SK-N-SH (cell line): ENCODE data around the gene OR52E5. TPM values are rescaled to one million over a fixed set of nuclear protein-coding genes. Genes with fewer than 3 reads are reported as not detected.

ENCODE experiments used
- CTCF ChIA-PET: fragments of 300-600, 350-600 bp; formaldehyde crosslinking; extraction: SDS; loops from one replicate; lab custom pipeline; 2021; lab: Yijun Ruan, JAX
- POLR2A ChIA-PET: fragments of 350-600 bp; sonication (Branson Sonifier 250); formaldehyde crosslinking; extraction: SDS; loops from one replicate; lab custom pipeline; 2020; ENCODE audit warnings: antibody characterized with exemption, inconsistent platforms; lab: Yijun Ruan, JAX
- DNase-seq: peaks from one replicate; pipeline ENCODE4 v3.0.0; 2012
- H2AFZ ChIP-seq: fragments of 200-600 bp; sonication (generic); 2 replicates; pipeline ENCODE4 v1.8.1; 2016; ENCODE audit warnings: antibody characterized with exemption, mild to moderate bottlenecking, low read depth
- H3F3A ChIP-seq: fragments of 200-600 bp; sonication (generic); replicated peaks from 2 replicates; pipeline ENCODE3; 2016; ENCODE audit warnings: antibody characterized with exemption, mild to moderate bottlenecking; ENCODE audit not compliant: insufficient read depth
- H3K27ac ChIP-seq, 2 experiments: fragments of 200-500 bp in 1 of 2; fragments of 200-600 bp in 1 of 2; sonication (Bioruptor generic) in 1 of 2; sonication (generic), shearing (Covaris generic) in 1 of 2; 2 replicates each; pipeline versions ENCODE4 v1.5.1 to v1.6.1; 2014 to 2016; ENCODE audit warnings: low read depth in 2 of 2, inconsistent platforms in 1 of 2, low read length in 1 of 2, mild to moderate bottlenecking in 1 of 2, mixed read lengths in 1 of 2
- H3K27me3 ChIP-seq: fragments of 200-600 bp; sonication (generic), shearing (Covaris generic); 2 replicates; pipeline ENCODE4 v1.6.1; 2016; ENCODE audit warnings: mixed run types; ENCODE audit not compliant: insufficient read depth
- H3K36me3 ChIP-seq, 2 experiments: fragments of 200-500 bp in 1 of 2; fragments of 200-600 bp in 1 of 2; sonication (Bioruptor generic) in 1 of 2; sonication (generic) in 1 of 2; replicated peaks in 1 of 2; 2 replicates each; pipeline versions ENCODE3 to v1.5.1; 2014 to 2016; ENCODE audit warnings: low read length in 1 of 2, mild to moderate bottlenecking in 1 of 2; ENCODE audit not compliant: insufficient read depth in 2 of 2, control insufficient read depth in 1 of 2
- H3K4me1 ChIP-seq, 2 experiments: fragments of 200-500 bp in 1 of 2; fragments of 200-600 bp in 1 of 2; sonication (Bioruptor generic) in 1 of 2; sonication (generic), shearing (Covaris generic) in 1 of 2; 2 replicates each; pipeline versions ENCODE4 v1.5.1 to v1.6.1; 2014 to 2016; ENCODE audit warnings: low read depth in 1 of 2, low read length in 1 of 2, mixed run types in 1 of 2; ENCODE audit not compliant: insufficient read depth in 2 of 2, control insufficient read depth in 1 of 2
- H3K4me2 ChIP-seq: fragments of 200-600 bp; sonication (generic), shearing (Covaris generic); 2 replicates; pipeline ENCODE4 v1.6.1; 2017; ENCODE audit warnings: mixed run types
- H3K4me3 ChIP-seq, 2 experiments: fragments of 200-500 bp in 1 of 2; fragments of 200-600 bp in 1 of 2; sonication (Bioruptor generic) in 1 of 2; sonication (generic), shearing (Covaris generic) in 1 of 2; 2 replicates each; pipeline versions ENCODE4 v1.5.1 to v1.8.1; 2014 to 2016; ENCODE audit warnings: low read depth in 2 of 2, inconsistent platforms in 1 of 2, low read length in 1 of 2, mild to moderate bottlenecking in 1 of 2, mixed read lengths in 1 of 2, moderate library complexity in 1 of 2
- H3K79me2 ChIP-seq: fragments of 200-600 bp; sonication (generic); 2 replicates; pipeline ENCODE4 v1.8.1; 2017; ENCODE audit warnings: mild to moderate bottlenecking; ENCODE audit not compliant: insufficient read depth
- H3K9ac ChIP-seq: fragments of 200-600 bp; sonication (generic); 2 replicates; pipeline ENCODE4 v1.6.1; 2017; ENCODE audit warnings: mixed run types
- H3K9me2 ChIP-seq: fragments of 200-600 bp; sonication (generic); 2 replicates; pipeline ENCODE4 v1.6.1; 2017; ENCODE audit warnings: mixed run types
- H3K9me3 ChIP-seq: fragments of 200-600 bp; sonication (generic); 2 replicates; pipeline ENCODE4 v1.6.1; 2017; ENCODE audit warnings: mixed run types, mild to moderate bottlenecking, moderate library complexity
- H4K20me1 ChIP-seq: fragments of 200-600 bp; sonication (generic); 2 replicates; pipeline ENCODE4 v1.6.1; 2017; ENCODE audit warnings: mild to moderate bottlenecking, mixed run types; ENCODE audit not compliant: insufficient read depth
- CHD2 ChIP-seq: fragments of 150-350 bp; IDR thresholded peaks from 2 replicates; pipeline ENCODE4 v1.6.1; 2018; ENCODE audit warnings: low read length; ENCODE audit not compliant: partially characterized antibody
- ELF1 ChIP-seq: IDR thresholded peaks from 2 replicates; pipeline ENCODE4 v1.4.0; 2012
- EP300 ChIP-seq, 2 experiments: IDR thresholded peaks; 2 replicates each; pipeline versions ENCODE4 v1.4.0 to v1.6.1; 2012; ENCODE audit warnings: borderline replicate concordance in 1 of 2, low read depth in 1 of 2, low read length in 1 of 2
- EZH2phosphoT487 ChIP-seq: fragments of 200-600 bp; sonication (generic); IDR thresholded peaks from 2 replicates; pipeline ENCODE4 v1.6.1; 2017; ENCODE audit warnings: low read depth, mixed run types, mild to moderate bottlenecking, antibody characterized with exemption, moderate library complexity, borderline replicate concordance
- FOSL2 ChIP-seq: IDR thresholded peaks from 2 replicates; pipeline ENCODE4 v1.4.0; 2012; ENCODE audit warnings: low read depth, mild to moderate bottlenecking, moderate library complexity, borderline replicate concordance
- FOXM1 ChIP-seq: IDR thresholded peaks from 2 replicates; pipeline ENCODE4 v1.4.0; 2012; ENCODE audit warnings: low read depth, mild to moderate bottlenecking
- JUND ChIP-seq: IDR thresholded peaks from 2 replicates; pipeline ENCODE4 v1.4.0; 2012
- MXI1 ChIP-seq: IDR thresholded peaks from 2 replicates; pipeline ENCODE4 v1.6.1; 2012; ENCODE audit warnings: mild to moderate bottlenecking, low read depth, low read length, improper control_type of control experiment
- NRF1 ChIP-seq: IDR thresholded peaks from 2 replicates; pipeline ENCODE4 v1.6.1; 2012; ENCODE audit warnings: low read depth, mild to moderate bottlenecking, low read length
- POLR2AphosphoS5 ChIP-seq: IDR thresholded peaks from 2 replicates; pipeline ENCODE4 v1.6.1; 2012; ENCODE audit warnings: low read depth, low read length
- RCOR1 ChIP-seq: fragments of 150-350 bp; IDR thresholded peaks from 2 replicates; pipeline ENCODE4 v1.6.1; 2017; ENCODE audit warnings: antibody characterized with exemption, low read length
- RFX5 ChIP-seq: IDR thresholded peaks from 2 replicates; pipeline ENCODE4 v1.6.1; 2012; ENCODE audit warnings: mild to moderate bottlenecking, improper control_type of control experiment, low read length
- SIN3A ChIP-seq: IDR thresholded peaks from 2 replicates; pipeline ENCODE4 v1.6.1; 2012; ENCODE audit warnings: low read depth, mild to moderate bottlenecking, low read length, moderate library complexity, borderline replicate concordance
- SMC3 ChIP-seq: IDR thresholded peaks from 2 replicates; pipeline ENCODE4 v1.6.1; 2012; ENCODE audit warnings: low read depth, low read length, improper control_type of control experiment
- WGBS: methylation state at CpG from one replicate; pipeline ENCODE4 v1.1.6; 2017; ENCODE audit warnings: low lambda C conversion rate; 5-methylcytosine and 5-hydroxymethylcytosine counted together
- polyA plus RNA-seq, 3 experiments: library from polyadenylated mRNA; depleted of rRNA; stranded (reverse); fragments of >200 nt; gene quantifications; 2 replicates each; pipeline ENCODE4 v1.2.3, GENCODE V29; 2012
- TF ChIP-seq, protein P1 (sequence below): fragments of 150-350 bp; IDR thresholded peaks from 2 replicates; pipeline ENCODE4 v1.6.1; 2016; ENCODE audit warnings: mild to moderate bottlenecking, low read depth, low read length
- TF ChIP-seq, protein P2 (sequence below): fragments of 150-350 bp; IDR thresholded peaks from 2 replicates; pipeline ENCODE4 v1.6.1; 2017; ENCODE audit warnings: antibody characterized with exemption, low read length, low read depth, borderline replicate concordance
- TF ChIP-seq, protein P3 (sequence below): IDR thresholded peaks from 2 replicates; pipeline ENCODE4 v1.6.1; 2012; ENCODE audit warnings: mild to moderate bottlenecking, low read depth, low read length, moderate library complexity
- TF ChIP-seq, protein P4 (sequence below): fragments of 200-600 bp; sonication (generic); IDR thresholded peaks from 2 replicates; pipeline ENCODE4 v1.6.1; 2017; ENCODE audit warnings: antibody characterized with exemption, mild to moderate bottlenecking, moderate library complexity
- TF ChIP-seq, protein P5 (sequence below): IDR thresholded peaks from 2 replicates; pipeline ENCODE4 v1.4.0; 2012; ENCODE audit warnings: low read depth

The OR52E5 gene
- polyA plus RNA-seq, 1 of the 3 experiments (the other 2 are of a cell fraction), result not detected

DNA sequence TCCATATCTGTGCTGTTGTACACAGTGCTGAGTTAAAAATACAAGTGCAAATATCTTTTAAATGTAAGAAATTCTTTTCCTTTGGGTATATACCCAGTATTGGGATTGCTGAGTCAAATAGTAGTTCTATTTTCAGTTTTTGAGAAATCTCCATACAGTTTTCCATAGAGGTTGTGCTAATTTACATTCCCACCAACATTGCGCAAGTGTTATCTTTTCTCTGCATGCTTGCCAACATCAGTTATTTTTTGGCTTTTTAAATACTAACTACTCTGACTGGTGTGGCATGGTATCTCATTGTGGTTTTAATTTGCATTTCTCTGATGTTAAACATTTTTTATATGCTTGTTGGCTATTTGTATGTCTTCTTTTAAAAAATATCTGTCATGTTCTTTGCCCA is 42.0 kb upstream of the OR52E5 start:
- Histone ChIP-seq H4K20me1 (no peaks in the 10 kb centered on the region), H3K36me3 (no peaks in the 10 kb centered on the region), H3K4me3 (no peak overlapping the region), H2AFZ (no peak overlapping the region), H3K4me2 (no peak overlapping the region), H3K4me1 (no peaks in the 10 kb centered on the region), H3K9me2 (no peaks in the 10 kb centered on the region), H3K27me3 (no peaks in the 10 kb centered on the region; the same call in 1 of the 2 replicates), H3F3A (no peaks in the 10 kb centered on the region), H3K79me2 (no peaks in the 10 kb centered on the region), H3K27ac (no peak overlapping the region), H3K9ac (no peak overlapping the region), H3K9me3 (no peaks in the 10 kb centered on the region)
- TF ChIP-seq ELF1 (no peak), RFX5 (no peak)
- TF ChIP-seq, protein P1, sequence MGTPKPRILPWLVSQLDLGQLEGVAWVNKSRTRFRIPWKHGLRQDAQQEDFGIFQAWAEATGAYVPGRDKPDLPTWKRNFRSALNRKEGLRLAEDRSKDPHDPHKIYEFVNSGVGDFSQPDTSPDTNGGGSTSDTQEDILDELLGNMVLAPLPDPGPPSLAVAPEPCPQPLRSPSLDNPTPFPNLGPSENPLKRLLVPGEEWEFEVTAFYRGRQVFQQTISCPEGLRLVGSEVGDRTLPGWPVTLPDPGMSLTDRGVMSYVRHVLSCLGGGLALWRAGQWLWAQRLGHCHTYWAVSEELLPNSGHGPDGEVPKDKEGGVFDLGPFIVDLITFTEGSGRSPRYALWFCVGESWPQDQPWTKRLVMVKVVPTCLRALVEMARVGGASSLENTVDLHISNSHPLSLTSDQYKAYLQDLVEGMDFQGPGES, result no peak
- 17% methylated on average over 1 of the region's 1 CpG for WGBS
- POLR2A ChIA-PET, result no interaction called here
- DNase-seq, result no peak
- CTCF ChIA-PET, result no interaction called here

DNA sequence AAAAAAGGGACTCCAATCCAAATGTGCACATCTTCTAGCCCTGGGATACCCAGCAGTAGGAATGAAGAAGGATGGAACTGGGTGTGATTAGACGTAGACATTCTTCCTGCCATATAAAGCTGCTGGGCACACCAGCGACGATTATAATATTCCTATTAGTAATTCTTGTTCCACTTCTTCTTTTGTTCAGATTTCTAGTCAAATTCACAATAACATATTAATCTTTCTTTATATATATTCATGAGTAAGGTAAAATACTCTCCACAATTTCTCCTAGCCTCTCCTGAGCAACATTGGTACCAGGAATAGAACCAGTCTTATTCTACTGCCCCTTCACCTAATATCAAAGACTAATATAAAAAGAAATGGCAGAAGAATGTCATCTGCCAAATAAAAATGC is 35.4 kb upstream of the OR52E5 start, which contains the start of gene OR52E8:
OR52E8 (minus strand) TSS at position 101 of the 400 bp plus-strand sequence; CDS start at position 101, 0 bp downstream.
- 3% methylated on average over 3 of the region's 3 CpGs for WGBS
- CTCF ChIA-PET, result no interaction called here

More for the DNA sequence above, 35.4 kb upstream of the OR52E5 start, which contains the start of gene OR52E8:
- no peak within 1 kb of the TSS for H3K4me2 ChIP-seq
- no peaks in the 10 kb centered on the region for H3K4me1 ChIP-seq
- H3K9ac ChIP-seq, result no peak within 1 kb of the TSS
- TF ChIP-seq SMC3 (no peak), FOSL2 (no peak), SIN3A (no peak), JUND (no peak), POLR2AphosphoS5 (no peak), FOXM1 (no peak), EP300 (IDR thresholded peaks at IDR 0.05; ENCODE audit: borderline replicate concordance in 1 of 2, low read depth in 1 of 2, low read length in 1 of 2) (no peak), CHD2 (no peak), MXI1 (no peak), RCOR1 (no peak), NRF1 (no peak), EZH2phosphoT487 (no peak)
- TF ChIP-seq, protein P1, result no peak
- TF ChIP-seq, protein P2, sequence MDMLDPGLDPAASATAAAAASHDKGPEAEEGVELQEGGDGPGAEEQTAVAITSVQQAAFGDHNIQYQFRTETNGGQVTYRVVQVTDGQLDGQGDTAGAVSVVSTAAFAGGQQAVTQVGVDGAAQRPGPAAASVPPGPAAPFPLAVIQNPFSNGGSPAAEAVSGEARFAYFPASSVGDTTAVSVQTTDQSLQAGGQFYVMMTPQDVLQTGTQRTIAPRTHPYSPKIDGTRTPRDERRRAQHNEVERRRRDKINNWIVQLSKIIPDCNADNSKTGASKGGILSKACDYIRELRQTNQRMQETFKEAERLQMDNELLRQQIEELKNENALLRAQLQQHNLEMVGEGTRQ, result no peak
- TF ChIP-seq, protein P3, sequence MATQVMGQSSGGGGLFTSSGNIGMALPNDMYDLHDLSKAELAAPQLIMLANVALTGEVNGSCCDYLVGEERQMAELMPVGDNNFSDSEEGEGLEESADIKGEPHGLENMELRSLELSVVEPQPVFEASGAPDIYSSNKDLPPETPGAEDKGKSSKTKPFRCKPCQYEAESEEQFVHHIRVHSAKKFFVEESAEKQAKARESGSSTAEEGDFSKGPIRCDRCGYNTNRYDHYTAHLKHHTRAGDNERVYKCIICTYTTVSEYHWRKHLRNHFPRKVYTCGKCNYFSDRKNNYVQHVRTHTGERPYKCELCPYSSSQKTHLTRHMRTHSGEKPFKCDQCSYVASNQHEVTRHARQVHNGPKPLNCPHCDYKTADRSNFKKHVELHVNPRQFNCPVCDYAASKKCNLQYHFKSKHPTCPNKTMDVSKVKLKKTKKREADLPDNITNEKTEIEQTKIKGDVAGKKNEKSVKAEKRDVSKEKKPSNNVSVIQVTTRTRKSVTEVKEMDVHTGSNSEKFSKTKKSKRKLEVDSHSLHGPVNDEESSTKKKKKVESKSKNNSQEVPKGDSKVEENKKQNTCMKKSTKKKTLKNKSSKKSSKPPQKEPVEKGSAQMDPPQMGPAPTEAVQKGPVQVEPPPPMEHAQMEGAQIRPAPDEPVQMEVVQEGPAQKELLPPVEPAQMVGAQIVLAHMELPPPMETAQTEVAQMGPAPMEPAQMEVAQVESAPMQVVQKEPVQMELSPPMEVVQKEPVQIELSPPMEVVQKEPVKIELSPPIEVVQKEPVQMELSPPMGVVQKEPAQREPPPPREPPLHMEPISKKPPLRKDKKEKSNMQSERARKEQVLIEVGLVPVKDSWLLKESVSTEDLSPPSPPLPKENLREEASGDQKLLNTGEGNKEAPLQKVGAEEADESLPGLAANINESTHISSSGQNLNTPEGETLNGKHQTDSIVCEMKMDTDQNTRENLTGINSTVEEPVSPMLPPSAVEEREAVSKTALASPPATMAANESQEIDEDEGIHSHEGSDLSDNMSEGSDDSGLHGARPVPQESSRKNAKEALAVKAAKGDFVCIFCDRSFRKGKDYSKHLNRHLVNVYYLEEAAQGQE, result no peak
- TF ChIP-seq, protein P4, sequence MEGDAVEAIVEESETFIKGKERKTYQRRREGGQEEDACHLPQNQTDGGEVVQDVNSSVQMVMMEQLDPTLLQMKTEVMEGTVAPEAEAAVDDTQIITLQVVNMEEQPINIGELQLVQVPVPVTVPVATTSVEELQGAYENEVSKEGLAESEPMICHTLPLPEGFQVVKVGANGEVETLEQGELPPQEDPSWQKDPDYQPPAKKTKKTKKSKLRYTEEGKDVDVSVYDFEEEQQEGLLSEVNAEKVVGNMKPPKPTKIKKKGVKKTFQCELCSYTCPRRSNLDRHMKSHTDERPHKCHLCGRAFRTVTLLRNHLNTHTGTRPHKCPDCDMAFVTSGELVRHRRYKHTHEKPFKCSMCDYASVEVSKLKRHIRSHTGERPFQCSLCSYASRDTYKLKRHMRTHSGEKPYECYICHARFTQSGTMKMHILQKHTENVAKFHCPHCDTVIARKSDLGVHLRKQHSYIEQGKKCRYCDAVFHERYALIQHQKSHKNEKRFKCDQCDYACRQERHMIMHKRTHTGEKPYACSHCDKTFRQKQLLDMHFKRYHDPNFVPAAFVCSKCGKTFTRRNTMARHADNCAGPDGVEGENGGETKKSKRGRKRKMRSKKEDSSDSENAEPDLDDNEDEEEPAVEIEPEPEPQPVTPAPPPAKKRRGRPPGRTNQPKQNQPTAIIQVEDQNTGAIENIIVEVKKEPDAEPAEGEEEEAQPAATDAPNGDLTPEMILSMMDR, result no peak
- TF ChIP-seq, protein P5, sequence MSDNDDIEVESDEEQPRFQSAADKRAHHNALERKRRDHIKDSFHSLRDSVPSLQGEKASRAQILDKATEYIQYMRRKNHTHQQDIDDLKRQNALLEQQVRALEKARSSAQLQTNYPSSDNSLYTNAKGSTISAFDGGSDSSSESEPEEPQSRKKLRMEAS, result no peak
- H4K20me1 ChIP-seq, result no peaks in the 10 kb centered on the region
- H3F3A ChIP-seq, result no peaks in the 10 kb centered on the region
- H3K27me3 ChIP-seq, result no peaks in the 10 kb centered on the region; the same call in 1 of the 2 replicates
- no peaks in the 10 kb centered on the region for H3K9me3 ChIP-seq
- H3K79me2 ChIP-seq, result no peaks in the 10 kb centered on the region
- no peaks in the 10 kb centered on the region for H3K9me2 ChIP-seq
- H3K36me3 ChIP-seq, result no peaks in the 10 kb centered on the region
- POLR2A ChIA-PET, result no interaction called here
- DNase-seq, result no peak
- no peak within 1 kb of the TSS for H2AFZ ChIP-seq
- no peak within 1 kb of the TSS for H3K4me3 ChIP-seq
- no peak within 1 kb of the TSS for H3K27ac ChIP-seq
